Natural killer cell treated with Interleukin-12 subunit alpha and Interleukin-12 subunit beta and Interleukin-15 and Interleukin-18, amount 100 ng/mL, for 72 hours (primary cell): ENCODE measurements around the gene PRLR. TPM values are rescaled to one million over a fixed set of nuclear protein-coding genes. Genes with fewer than 3 reads are reported as not detected.
"Not testable (repeated sequence)": the region's sequence is repeated elsewhere in the genome, so short reads cannot be mapped to it uniquely, and the experiment has no call there.

Source experiments
- ATAC-seq, 2 donors: fragments of 150-1000 bp; cut with Tn5 transposase in 1 of 2; sonication (Bioruptor Pico), chemical (Tn5 transposase) in 1 of 2; 2 replicates each; pipeline ENCODE4 v1.10.0; 2021
- DNase-seq: peaks from one replicate; pipeline ENCODE4 v3.0.0; 2022; ENCODE audit warnings: low spot score
- H3K27ac Mint-ChIP-seq, 2 donors: 1 replicate in 1 of 2; 2 replicates in 1 of 2; pipeline ENCODE4 v1.8.0; 2022; ENCODE audit warnings: mixed read lengths in 2 of 2, mild to moderate bottlenecking in 1 of 2, moderate library complexity in 1 of 2
- H3K27me3 Mint-ChIP-seq, 2 donors: 1 replicate in 1 of 2; 2 replicates in 1 of 2; pipeline ENCODE4 v1.8.0; 2022; ENCODE audit warnings: mixed read lengths in 2 of 2
- H3K36me3 Mint-ChIP-seq: one replicate; pipeline ENCODE4 v1.8.0; 2022; ENCODE audit warnings: mixed read lengths
- H3K4me1 Mint-ChIP-seq, 2 donors: 1 replicate in 1 of 2; 2 replicates in 1 of 2; pipeline ENCODE4 v1.8.0; 2022; ENCODE audit warnings: low read depth in 2 of 2, mixed read lengths in 2 of 2, mild to moderate bottlenecking in 1 of 2
- H3K4me3 Mint-ChIP-seq: one replicate; pipeline ENCODE4 v1.8.0; 2022; ENCODE audit warnings: mixed read lengths
- H3K9me3 Mint-ChIP-seq: 2 replicates; pipeline ENCODE4 v1.8.0; 2022; ENCODE audit warnings: mixed read lengths
- total RNA-seq, 2 donors: library from RNA; stranded (reverse); gene quantifications; one replicate each; pipeline ENCODE4 v1.2.3, GENCODE V29; 2022

The PRLR gene
- total RNA-seq, 2 donors from 2014 or later, result not detected

- H3K36me3 Mint-ChIP-seq, result no peaks in the 10 kb centered on the region
- no peak for ATAC-seq
- H3K9me3 Mint-ChIP-seq, result no peaks in the 10 kb centered on the region
Measured at GRCh38 chr5:35045280-35045679, 185.0 kb downstream of the PRLR start.

DNA sequence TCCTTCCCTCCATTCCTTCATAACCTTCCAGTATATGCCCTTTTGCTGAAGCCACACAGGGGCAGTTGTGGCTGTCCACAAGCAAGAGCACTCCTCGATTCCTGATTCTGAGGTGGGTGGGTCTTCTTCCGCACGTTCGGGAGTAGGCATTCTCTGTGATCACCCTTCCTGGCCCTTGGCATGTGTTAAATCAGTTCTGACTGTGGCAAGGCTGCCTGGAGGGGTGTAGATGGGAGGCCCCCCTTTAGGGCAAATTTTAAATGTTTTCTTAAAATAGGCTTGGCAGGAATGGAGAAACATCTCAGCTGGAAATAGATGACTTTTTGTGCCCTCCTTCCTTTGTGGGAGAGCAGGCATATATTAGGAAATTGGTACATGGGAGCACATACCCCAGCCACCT, 185.6 kb downstream of the PRLR start:
- Mint-ChIP-seq H3K27me3 (peaks cover 10 to 27% of the 10 kb centered on the region in 2 donors), H3K4me1 (no peaks in the 10 kb centered on the region), H3K4me3 (no peak overlapping the region), H3K9me3 (no peaks in the 10 kb centered on the region), H3K36me3 (no peaks in the 10 kb centered on the region), H3K27ac (no peak overlapping the region)
- ATAC-seq, result no peak
- no peak for DNase-seq

More at GRCh38 chr5:35045280-35045679, 185.0 kb downstream of the PRLR start:
- H3K27ac Mint-ChIP-seq, result no peak overlapping the region
- H3K27me3 Mint-ChIP-seq, result peaks cover 10 to 21% of the 10 kb centered on the region in 2 donors
- H3K4me1 Mint-ChIP-seq, result no peaks in the 10 kb centered on the region
- no peak for DNase-seq
- H3K4me3 Mint-ChIP-seq, result no peak overlapping the region

- no peak for DNase-seq
- H3K4me1 Mint-ChIP-seq, result no peaks in the 10 kb centered on the region
- H3K4me3 Mint-ChIP-seq, result no peak overlapping the region
- H3K27me3 Mint-ChIP-seq, result peaks cover 14 to 25% of the 10 kb centered on the region in 2 donors
- H3K9me3 Mint-ChIP-seq, result no peaks in the 10 kb centered on the region
- no peak overlapping the region for H3K27ac Mint-ChIP-seq
- ATAC-seq, result no peak
- H3K36me3 Mint-ChIP-seq, result no peaks in the 10 kb centered on the region
Measured at GRCh38 chr5:35042781-35043180, 187.5 kb downstream of the PRLR start.

DNA sequence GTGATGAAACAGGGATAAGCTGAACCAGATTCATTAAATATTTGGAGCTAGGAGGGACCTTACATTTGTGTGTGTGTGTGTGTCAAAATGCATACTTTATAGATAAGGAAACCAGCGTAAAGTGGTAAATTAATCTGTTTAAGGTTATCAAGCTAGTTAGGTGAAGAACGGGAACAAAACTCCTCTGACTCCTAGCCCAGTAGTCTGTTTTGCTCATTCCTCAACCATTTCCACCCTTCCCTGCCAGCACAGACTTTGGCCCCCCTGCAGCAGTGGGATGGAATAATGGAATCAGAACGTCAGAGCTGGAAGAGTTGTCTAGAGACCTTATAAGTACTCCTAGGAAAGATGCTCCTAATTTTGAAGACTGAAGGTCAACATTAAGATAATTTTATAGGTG, 189.0 kb downstream of the PRLR start:
- Mint-ChIP-seq H3K27ac (no peak overlapping the region), H3K4me3 (no peak overlapping the region), H3K4me1 (no peaks in the 10 kb centered on the region), H3K27me3 (peaks cover 13 to 30% of the 10 kb centered on the region in 2 donors), H3K9me3 (no peaks in the 10 kb centered on the region), H3K36me3 (no peaks in the 10 kb centered on the region)
- no peak for ATAC-seq
- DNase-seq, result no peak

- no peak for DNase-seq
- no peaks in the 10 kb centered on the region for H3K9me3 Mint-ChIP-seq
- ATAC-seq, result no peak
- H3K4me1 Mint-ChIP-seq, result no peaks in the 10 kb centered on the region
- H3K27me3 Mint-ChIP-seq, result peaks cover 13 to 37% of the 10 kb centered on the region in 2 donors
- no peak overlapping the region for H3K4me3 Mint-ChIP-seq
- H3K27ac Mint-ChIP-seq, result no peak overlapping the region
- no peaks in the 10 kb centered on the region for H3K36me3 Mint-ChIP-seq
Measured at GRCh38 chr5:35038891-35039290, 191.4 kb downstream of the PRLR start.

DNA sequence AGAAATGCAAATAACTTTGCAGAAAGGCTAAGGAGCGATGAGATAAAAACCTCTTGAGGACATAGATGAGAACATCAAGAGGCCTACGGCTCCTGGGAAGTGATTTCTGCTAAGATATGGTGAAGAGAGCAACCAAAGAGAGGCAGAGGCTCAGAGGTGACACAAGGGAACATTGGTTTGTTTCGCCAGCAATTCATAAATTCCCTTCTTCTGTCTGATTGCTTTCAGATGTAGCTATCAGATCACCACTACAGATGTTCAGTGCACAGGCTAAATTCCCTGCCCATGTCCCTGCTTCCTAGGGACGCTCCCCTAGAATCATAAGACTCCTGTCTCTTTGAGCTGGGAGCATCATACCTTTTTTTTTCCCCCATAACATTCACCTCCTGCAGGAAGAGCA, 193.8 kb downstream of the PRLR start:
- ATAC-seq, result no peak
- no peak overlapping the region for H3K27ac Mint-ChIP-seq
- H3K9me3 Mint-ChIP-seq, result no peaks in the 10 kb centered on the region
- H3K4me1 Mint-ChIP-seq, result no peaks in the 10 kb centered on the region
- no peak for DNase-seq
- no peaks in the 10 kb centered on the region for H3K36me3 Mint-ChIP-seq
- H3K4me3 Mint-ChIP-seq, result no peak overlapping the region
- H3K27me3 Mint-ChIP-seq, result peaks cover 17 to 29% of the 10 kb centered on the region in 2 donors

DNA sequence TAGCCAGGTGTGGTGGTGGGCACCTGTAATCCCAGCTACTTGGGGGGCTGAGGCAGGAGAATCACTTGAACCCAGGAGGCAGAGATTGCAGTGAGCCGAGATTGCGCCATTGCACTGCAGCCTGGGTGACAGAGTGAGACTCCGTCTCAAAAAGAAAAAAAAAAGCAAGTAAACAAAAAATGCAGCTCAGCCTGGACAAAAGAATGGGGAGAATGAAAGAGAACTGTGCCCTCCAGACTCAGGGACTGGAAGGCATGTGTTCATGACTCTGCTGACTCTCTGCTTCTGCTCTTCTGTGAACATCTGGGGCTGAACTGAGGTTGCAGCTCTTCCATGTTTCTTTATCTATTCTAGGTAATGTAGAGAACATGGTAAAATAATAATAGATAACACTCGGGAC, 194.4 kb downstream of the PRLR start:
- peaks cover 21 to 29% of the 10 kb centered on the region in 2 donors for H3K27me3 Mint-ChIP-seq

GRCh38 chr5:35035271-35035670, 195.0 kb downstream of the PRLR start:
- Mint-ChIP-seq H3K4me1 (no peaks in the 10 kb centered on the region), H3K27ac (no peak overlapping the region), H3K9me3 (no peaks in the 10 kb centered on the region), H3K36me3 (no peaks in the 10 kb centered on the region), H3K4me3 (no peak overlapping the region), H3K27me3 (peaks cover 21 to 27% of the 10 kb centered on the region in 2 donors)
- DNase-seq, result no peak
- no peak for ATAC-seq

More for the DNA sequence above, 194.4 kb downstream of the PRLR start:
- not testable (repeated sequence) for DNase-seq, H3K4me3 Mint-ChIP-seq, H3K4me1 Mint-ChIP-seq, H3K36me3 Mint-ChIP-seq, ATAC-seq, H3K27ac Mint-ChIP-seq, H3K9me3 Mint-ChIP-seq

DNA sequence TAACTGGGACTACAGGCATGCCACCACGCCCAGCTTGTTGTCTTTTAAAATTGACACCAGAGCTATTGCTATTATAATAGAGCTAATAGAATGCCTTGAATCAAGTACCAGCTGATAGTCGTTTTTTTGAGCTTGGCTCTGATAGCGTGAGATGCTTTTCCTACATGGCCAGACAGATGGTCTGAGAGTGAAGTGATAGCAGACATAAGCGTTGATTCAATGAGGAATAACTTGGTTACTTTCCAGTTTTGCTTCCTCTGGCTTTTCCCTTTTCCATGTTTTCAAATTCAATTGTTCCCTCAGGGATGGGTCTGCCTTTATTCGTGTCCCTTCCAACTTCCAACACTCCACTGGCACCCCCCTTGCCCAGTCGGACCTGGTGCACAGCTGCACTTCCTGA, 197.9 kb downstream of the PRLR start:
- H3K4me3 Mint-ChIP-seq, result no peak overlapping the region
- ATAC-seq, result no peak
- no peaks in the 10 kb centered on the region for H3K4me1 Mint-ChIP-seq
- H3K36me3 Mint-ChIP-seq, result no peaks in the 10 kb centered on the region
- peaks cover 4% of the 10 kb centered on the region for H3K9me3 Mint-ChIP-seq
- H3K27me3 Mint-ChIP-seq, result peaks cover 18 to 32% of the 10 kb centered on the region in 2 donors
- no peak for DNase-seq
- H3K27ac Mint-ChIP-seq, result no peak overlapping the region

DNA sequence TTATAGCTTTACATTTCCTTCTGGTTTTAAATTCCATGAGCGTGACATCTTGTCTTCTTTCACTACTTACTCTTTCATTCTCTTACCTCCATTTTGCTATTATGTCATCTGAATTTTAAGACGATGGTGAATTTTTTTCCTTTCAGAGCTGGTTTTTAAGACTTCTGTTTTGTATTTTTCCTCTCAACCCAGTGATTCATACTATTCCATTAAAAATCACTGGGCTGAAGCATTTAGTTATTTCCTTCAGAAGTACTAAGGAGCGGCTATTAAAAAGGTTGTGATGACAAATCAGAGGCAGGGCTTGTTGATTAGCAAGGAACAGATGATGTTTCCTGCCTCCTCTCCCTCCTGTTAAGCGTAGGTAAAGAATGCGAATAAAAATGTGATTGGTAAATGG, 199.0 kb downstream of the PRLR start:
- no peak for DNase-seq
- peaks cover 4% of the 10 kb centered on the region for H3K9me3 Mint-ChIP-seq

DNA sequence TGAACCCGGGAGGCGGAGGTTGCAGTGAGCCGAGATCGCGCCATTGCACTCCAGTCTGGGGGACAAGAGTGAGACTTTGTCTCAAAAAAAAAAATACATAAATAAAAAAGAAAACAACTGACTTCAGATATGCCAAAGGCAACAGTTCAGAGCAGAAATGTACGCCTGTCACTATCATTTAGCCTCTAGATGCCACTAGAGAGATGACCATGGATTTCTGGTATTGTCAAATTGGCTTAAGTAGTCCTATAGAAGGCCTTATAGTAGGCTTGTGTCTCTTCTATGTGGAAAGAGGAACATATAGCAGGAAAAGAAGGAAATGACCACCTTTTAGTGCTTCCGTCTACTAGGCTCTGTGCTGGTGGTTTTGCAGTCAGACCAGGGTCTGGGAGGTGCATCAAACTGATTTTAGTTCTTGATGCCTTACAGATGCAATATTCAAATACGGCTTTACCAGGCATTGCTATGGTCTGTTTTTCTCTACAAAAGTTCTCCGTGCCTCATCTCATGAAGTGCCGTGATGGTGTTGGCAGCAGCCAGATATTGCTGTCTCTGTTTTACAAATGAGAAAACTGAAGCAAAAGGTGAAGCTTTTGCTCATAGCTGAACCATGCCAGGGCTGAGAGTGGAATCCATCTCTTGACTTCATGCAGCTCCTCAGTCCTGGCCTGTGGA, 199.7 kb downstream of the PRLR start:
- H3K27me3 Mint-ChIP-seq, result peaks cover 20 to 27% of the 10 kb centered on the region in 2 donors

More for the DNA sequence above, 199.0 kb downstream of the PRLR start:
- Mint-ChIP-seq H3K4me1 (no peaks in the 10 kb centered on the region), H3K27me3 (peaks cover 19 to 24% of the 10 kb centered on the region in 2 donors), H3K36me3 (no peaks in the 10 kb centered on the region), H3K27ac (no peak overlapping the region), H3K4me3 (no peak overlapping the region)
- ATAC-seq, result no peak

GRCh38 chr5:35029333-35029732, 201.0 kb downstream of the PRLR start:
- H3K36me3 Mint-ChIP-seq, result no peaks in the 10 kb centered on the region
- H3K9me3 Mint-ChIP-seq, result peaks cover 4% of the 10 kb centered on the region
- H3K27ac Mint-ChIP-seq, result no peak overlapping the region
- H3K4me1 Mint-ChIP-seq, result no peaks in the 10 kb centered on the region
- H3K27me3 Mint-ChIP-seq, result peaks cover 20 to 23% of the 10 kb centered on the region in 2 donors
- no peak overlapping the region for H3K4me3 Mint-ChIP-seq
- ATAC-seq (no peak), DNase-seq (no peak)

More for the DNA sequence above, 199.7 kb downstream of the PRLR start:
- no peak for DNase-seq
- no peaks in the 10 kb centered on the region for H3K4me1 Mint-ChIP-seq
- H3K9me3 Mint-ChIP-seq, result peaks cover 4% of the 10 kb centered on the region
- H3K4me3 Mint-ChIP-seq, result no peak overlapping the region
- H3K27ac Mint-ChIP-seq, result no peak overlapping the region
- no peaks in the 10 kb centered on the region for H3K36me3 Mint-ChIP-seq
- no peak for ATAC-seq

GRCh38 chr5:35026941-35027340, 203.3 kb downstream of the PRLR start:
- H3K4me3 Mint-ChIP-seq, result no peak overlapping the region
- no peak overlapping the region for H3K27ac Mint-ChIP-seq
- H3K36me3 Mint-ChIP-seq, result no peaks in the 10 kb centered on the region
- H3K9me3 Mint-ChIP-seq, result peaks cover 4% of the 10 kb centered on the region
- peaks cover 15 to 23% of the 10 kb centered on the region in 2 donors for H3K27me3 Mint-ChIP-seq
- H3K4me1 Mint-ChIP-seq, result no peaks in the 10 kb centered on the region
- ATAC-seq (no peak), DNase-seq (no peak)

- no peak for DNase-seq
- H3K4me1 Mint-ChIP-seq, result no peaks in the 10 kb centered on the region
- no peak for ATAC-seq
- H3K27ac Mint-ChIP-seq, result no peak overlapping the region
- no peaks in the 10 kb centered on the region for H3K36me3 Mint-ChIP-seq
- H3K4me3 Mint-ChIP-seq, result no peak overlapping the region
- peaks cover 4% of the 10 kb centered on the region for H3K9me3 Mint-ChIP-seq
- peaks cover 14 to 23% of the 10 kb centered on the region in 2 donors for H3K27me3 Mint-ChIP-seq
Measured at GRCh38 chr5:35026280-35026840, 203.9 kb downstream of the PRLR start.
